ENCODE data around the gene C2. TPM values are rescaled to one million over a fixed set of nuclear protein-coding genes. Genes with fewer than 3 reads are reported as not detected.

The C2 gene
- total and polyA plus RNA-seq, 4 experiments from 2014 or later = 2.1 to 3.2 TPM; not detected in 2

- no peak overlapping the region for H3K27ac ChIP-seq (ENCODE audit: low read depth, low read length)
- H3K27me3 ChIP-seq (ENCODE audit: insufficient read depth, low read length) = no peaks in the 10 kb centered on the region
- Mint-ChIP-seq H3K36me3 (peaks cover 51 to 66% of the 10 kb centered on the region in 2 donors), H3K27ac (peak overlapping the region in 2 of 7 donors; percentile 35 to 77), H3K4me1 (peaks cover 1 to 7% (median 5%) of the 10 kb centered on the region in 4 donors), H3K4me3 (no peak overlapping the region), H3K27me3 (no peaks in the 10 kb centered on the region), H3K9me3 (peaks cover 0 to 2% (median 0%) of the 10 kb centered on the region in 8 donors)
- no peak for DNase-seq
- H3K4me3 ChIP-seq (ENCODE audit: low read length in 2 of 2) = no peak overlapping the region
- no peaks in the 10 kb centered on the region for H3K9me3 ChIP-seq (ENCODE audit: control insufficient read depth in 1 of 2, low read length in 2 of 2)
- intact Hi-C loops (cut with micrococcal nuclease) = no loop called here
- no peaks in the 10 kb centered on the region for H3K4me1 ChIP-seq (ENCODE audit: insufficient read depth, low read length)
- H3K36me3 ChIP-seq (ENCODE audit: insufficient read depth, low read length) = peaks cover 60% of the 10 kb centered on the region
- POLR2A ChIA-PET (ENCODE audit: partially characterized antibody) = interaction anchor here (1.6 kb wide), 1 partner anchor 27 kb away, joined by 5 read pairs; the partner anchor contains the start of gene NEU1
- CTCF ChIA-PET (ENCODE audit: partially characterized antibody) = interaction anchor here (0.8 to 3.4 kb wide), 18 partner anchors 9 to 291 kb away, joined by 3 to 18 read pairs (median 4); partner anchors contain the start of genes DDAH2, EHMT2, LY6G5C and NELFE
These were observed 38.1 kb upstream of the C2 start for GRCh38 chr6:31889331-31889972.

- no peaks in the 10 kb centered on the region for H3K27me3 Mint-ChIP-seq
These were observed 34.7 kb upstream of the C2 start for GRCh38 chr6:31892821-31893220.

DNA sequence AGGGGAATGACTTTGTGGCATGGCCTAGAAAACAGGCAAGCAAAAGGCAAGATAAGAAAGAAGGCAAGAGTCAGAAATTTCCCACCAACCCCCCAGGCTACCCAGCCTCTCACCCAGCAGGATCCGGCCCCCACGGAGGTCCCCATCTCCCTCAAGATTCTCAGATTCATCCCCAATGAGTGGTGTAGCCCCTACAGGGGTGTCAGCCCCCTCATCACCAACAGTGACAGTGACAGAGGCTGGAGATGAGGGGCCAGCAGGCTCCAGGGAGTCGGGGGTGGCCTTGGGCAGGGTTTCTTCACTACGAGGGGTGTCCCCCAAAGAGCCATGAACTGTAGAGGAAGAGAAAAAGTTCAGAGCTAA is 31.0 kb upstream of the C2 start:
- Histone ChIP-seq H3K27me3 (ENCODE audit: insufficient read depth, low read length) (no peaks in the 10 kb centered on the region), H3K4me3 (ENCODE audit: low read length in 2 of 2) (peak overlapping the region in 1 of 2 donors; percentile 92), H3K9me3 (ENCODE audit: control insufficient read depth in 1 of 2, low read length in 2 of 2) (no peaks in the 10 kb centered on the region), H3K36me3 (ENCODE audit: insufficient read depth, low read length) (peaks cover 29% of the 10 kb centered on the region), H3K27ac (ENCODE audit: low read depth, low read length) (peak overlapping the region; percentile 69), H3K4me1 (ENCODE audit: insufficient read depth, low read length) (peaks cover 35% of the 10 kb centered on the region)
- CTCF ChIA-PET (ENCODE audit: partially characterized antibody) = no interaction called here
- Mint-ChIP-seq H3K36me3 (peaks cover 16 to 44% of the 10 kb centered on the region in 2 donors), H3K27me3 (no peaks in the 10 kb centered on the region), H3K4me1 (peaks cover 17 to 42% (median 27%) of the 10 kb centered on the region in 4 donors), H3K9me3 (no peaks in the 10 kb centered on the region), H3K27ac (peak overlapping the region; percentile 87 to 94 (median 91)), H3K4me3 (peak overlapping the region; percentile 83 to 88 (median 85))
- DNase-seq = no peak
- intact Hi-C loops (cut with micrococcal nuclease) = loop anchor here (2.0 to 5.0 kb wide), 4 partner anchors 62 to 1311 kb away; partner anchors contain the start of genes AGPAT1, CSNK2B, LY6G5B and RING1
- POLR2A ChIA-PET (ENCODE audit: partially characterized antibody) = interaction anchor here (2.3 to 2.8 kb wide), 2 partner anchors 13 to 56 kb away, joined by 6 to 13 read pairs; no protein-coding TSS in a partner anchor

More at GRCh38 chr6:31892821-31893220, 34.7 kb upstream of the C2 start:
- H3K9me3 ChIP-seq (ENCODE audit: control insufficient read depth in 1 of 2, low read length in 2 of 2) = no peaks in the 10 kb centered on the region
- DNase-seq = no peak
- no peaks in the 10 kb centered on the region for H3K27me3 ChIP-seq (ENCODE audit: insufficient read depth, low read length)
- peaks cover 0 to 2% (median 0%) of the 10 kb centered on the region in 8 donors for H3K9me3 Mint-ChIP-seq
- H3K36me3 Mint-ChIP-seq = peaks cover 33 to 60% of the 10 kb centered on the region in 2 donors
- intact Hi-C loops (cut with micrococcal nuclease) = no loop called here
- ChIA-PET POLR2A (ENCODE audit: partially characterized antibody) (no interaction called here), CTCF (ENCODE audit: partially characterized antibody) (no interaction called here)
- no peak overlapping the region for H3K4me3 ChIP-seq (ENCODE audit: low read length in 2 of 2)
- H3K4me3 Mint-ChIP-seq = no peak overlapping the region
- peaks cover 50% of the 10 kb centered on the region for H3K36me3 ChIP-seq (ENCODE audit: insufficient read depth, low read length)
- H3K27ac Mint-ChIP-seq = peak overlapping the region in 2 of 7 donors; percentile 9 to 47
- H3K27ac ChIP-seq (ENCODE audit: low read depth, low read length) = no peak overlapping the region
- peaks cover 13% of the 10 kb centered on the region for H3K4me1 ChIP-seq (ENCODE audit: insufficient read depth, low read length)
- H3K4me1 Mint-ChIP-seq = peaks cover 6 to 21% (median 14%) of the 10 kb centered on the region in 4 donors

GRCh38 chr6:31896856-31897611 is 30.5 kb upstream of the C2 start:
- Mint-ChIP-seq H3K4me3 (peak overlapping the region; percentile 83 to 94 (median 85)), H3K36me3 (peaks cover 11 to 40% of the 10 kb centered on the region in 2 donors), H3K9me3 (no peaks in the 10 kb centered on the region), H3K27ac (peak overlapping the region; percentile 87 to 94 (median 91)), H3K4me1 (peaks cover 17 to 42% (median 27%) of the 10 kb centered on the region in 4 donors), H3K27me3 (no peaks in the 10 kb centered on the region)
- CTCF ChIA-PET (ENCODE audit: partially characterized antibody) = interaction anchor here (1.5 to 2.3 kb wide), 4 partner anchors 7 to 49 kb away, joined by 4 to 9 read pairs (median 6); partner anchors contain the start of genes CFB and NEU1
- peaks cover 24% of the 10 kb centered on the region for H3K36me3 ChIP-seq (ENCODE audit: insufficient read depth, low read length)
- peak overlapping the region in 1 of 2 donors; percentile 92 for H3K4me3 ChIP-seq (ENCODE audit: low read length in 2 of 2)
- no peaks in the 10 kb centered on the region for H3K9me3 ChIP-seq (ENCODE audit: control insufficient read depth in 1 of 2, low read length in 2 of 2)
- DNase-seq = peak in 1 of 5 donors; percentile 41
- intact Hi-C loops (cut with micrococcal nuclease) = loop anchor here (1.0 to 5.0 kb wide), 6 partner anchors 34 to 1310 kb away; partner anchors contain the start of genes ABHD16A, AGPAT1, CSNK2B and LY6G5B
- H3K4me1 ChIP-seq (ENCODE audit: insufficient read depth, low read length) = peaks cover 35% of the 10 kb centered on the region
- H3K27ac ChIP-seq (ENCODE audit: low read depth, low read length) = peak overlapping the region; percentile 69
- POLR2A ChIA-PET (ENCODE audit: partially characterized antibody) = interaction anchor here (0.6 to 2.8 kb wide), 21 partner anchors 14 to 1075 kb away, joined by 3 to 21 read pairs (median 4); partner anchors contain the start of genes ABHD16A, BAG6, C6orf47 and DDX39B
- no peaks in the 10 kb centered on the region for H3K27me3 ChIP-seq (ENCODE audit: insufficient read depth, low read length)

DNA sequence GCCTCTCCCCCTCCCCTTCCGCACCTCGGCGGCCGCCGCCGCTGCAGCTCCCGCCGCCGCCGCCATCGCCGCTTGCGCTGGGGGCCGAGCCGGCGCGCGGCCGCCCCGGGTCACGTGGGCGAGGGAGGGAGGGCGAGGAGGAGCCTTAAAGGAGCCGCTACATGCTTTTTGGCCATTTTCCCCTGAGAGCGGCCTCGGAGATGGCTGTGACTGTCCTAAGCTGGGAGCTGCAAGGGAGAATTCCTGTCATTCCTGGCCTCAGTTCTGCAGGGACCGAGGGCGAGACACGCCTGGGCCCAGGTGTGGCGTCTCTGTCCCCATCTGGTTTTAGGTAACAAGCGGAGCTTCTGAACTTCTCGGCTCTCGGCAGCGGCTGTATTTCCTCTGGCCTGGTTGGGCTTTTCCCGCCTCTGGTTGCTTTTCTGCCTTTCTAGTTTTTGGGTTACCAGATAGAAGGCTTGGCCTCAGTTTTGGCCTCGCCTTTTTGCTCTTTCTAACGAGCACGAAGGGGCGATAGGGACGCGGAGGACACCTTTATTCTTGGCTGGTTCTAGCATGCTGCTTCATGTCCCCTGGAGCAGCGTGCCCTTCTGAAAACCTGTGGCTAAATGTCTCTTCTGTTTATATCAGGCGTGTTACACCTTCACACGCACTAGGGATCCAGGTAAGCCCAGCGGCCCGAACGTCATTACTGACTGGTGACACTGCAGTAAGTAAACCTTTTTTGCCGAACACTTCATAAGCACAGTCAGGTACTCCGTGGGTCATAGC is 29.7 kb upstream of the C2 start, which contains the start of gene EHMT2:
Gene EHMT2, minus strand, starts transcription at position 87 of the 771 bp plus-strand sequence. Its CDS starts 21 bp downstream, at position 66.
- H3K27ac Mint-ChIP-seq = peak within 1 kb of the TSS; percentile 95 to 99 (median 97)
- DNase-seq = peak; percentile 81 to 87 (median 85)
- no peaks in the 10 kb centered on the region for H3K9me3 Mint-ChIP-seq
- peaks cover 4 to 34% of the 10 kb centered on the region in 2 donors for H3K36me3 Mint-ChIP-seq
- H3K9me3 ChIP-seq (ENCODE audit: control insufficient read depth in 1 of 2, low read length in 2 of 2) = no peaks in the 10 kb centered on the region
- ChIA-PET POLR2A (ENCODE audit: partially characterized antibody) (interaction anchor here (0.6 to 2.8 kb wide), 29 partner anchors 10 to 1074 kb away, joined by 3 to 21 read pairs (median 4); partner anchors contain the start of genes ABHD16A, BAG6, C6orf47 and CSNK2B), CTCF (ENCODE audit: partially characterized antibody) (interaction anchor here (1.0 to 2.3 kb wide), 7 partner anchors 8 to 70 kb away, joined by 4 to 9 read pairs (median 5); partner anchors contain the start of genes CFB, HSPA1B, NELFE and NEU1)
- H3K4me1 Mint-ChIP-seq = peaks cover 20 to 47% (median 33%) of the 10 kb centered on the region in 4 donors
- H3K27me3 Mint-ChIP-seq = no peaks in the 10 kb centered on the region
- intact Hi-C loops (cut with micrococcal nuclease) = loop anchor here (1.0 to 5.0 kb wide), 8 partner anchors 34 to 1310 kb away; partner anchors contain the start of genes ABHD16A, AGPAT1, BAG6 and CSNK2B
- H3K4me3 Mint-ChIP-seq = peak within 1 kb of the TSS; percentile 92 to 99 (median 96)
- peaks cover 16% of the 10 kb centered on the region for H3K36me3 ChIP-seq (ENCODE audit: insufficient read depth, low read length)
- no peaks in the 10 kb centered on the region for H3K27me3 ChIP-seq (ENCODE audit: insufficient read depth, low read length)
- H3K4me3 ChIP-seq (ENCODE audit: low read length in 2 of 2) = peak within 1 kb of the TSS; percentile 71 to 92
- H3K27ac ChIP-seq (ENCODE audit: low read depth, low read length) = peak within 1 kb of the TSS; percentile 88
- peaks cover 40% of the 10 kb centered on the region for H3K4me1 ChIP-seq (ENCODE audit: insufficient read depth, low read length)
